Activated naive CD4-positive, alpha-beta T cell (primary cell): ENCODE results near the gene GPAT3.
"Not testable (repeated sequence)": the region's sequence is repeated elsewhere in the genome, so short reads cannot be mapped to it uniquely, and the experiment has no call there.

Experiments used
- DNase-seq, 4 experiments: peaks; one replicate each; lab custom pipeline; 2025; lab: John Stamatoyannopoulos, UW

GPAT3 gene

GRCh38 chr4:83552083-83552482 is 16.2 kb downstream of the GPAT3 start:
- DNase-seq: no peak

GRCh38 chr4:83552924-83553323 is 17.0 kb downstream of the GPAT3 start:
- no peak for DNase-seq

- no peak for DNase-seq
These were observed 20.2 kb downstream of the GPAT3 start for GRCh38 chr4:83556006-83556707.

GRCh38 chr4:83556816-83557215 is 20.9 kb downstream of the GPAT3 start:
- no peak for DNase-seq

- DNase-seq: no peak
These were observed 22.2 kb downstream of the GPAT3 start for GRCh38 chr4:83558059-83558653.

- no peak for DNase-seq
These were observed 22.8 kb downstream of the GPAT3 start for GRCh38 chr4:83558680-83559079.

- DNase-seq: no peak
These were observed 24.6 kb downstream of the GPAT3 start for GRCh38 chr4:83560523-83560922.

GRCh38 chr4:83561381-83561780 is 25.5 kb downstream of the GPAT3 start:
- DNase-seq: no peak

GRCh38 chr4:83563998-83564397 is 28.1 kb downstream of the GPAT3 start:
- no peak for DNase-seq

- DNase-seq: no peak
These were observed 32.2 kb downstream of the GPAT3 start for GRCh38 chr4:83568062-83568461.

- DNase-seq: no peak
These were observed 33.5 kb downstream of the GPAT3 start for GRCh38 chr4:83569429-83569828.

- no peak for DNase-seq
These were observed 34.1 kb downstream of the GPAT3 start for GRCh38 chr4:83569987-83570386.

GRCh38 chr4:83572848-83573247 is 36.9 kb downstream of the GPAT3 start:
- no peak for DNase-seq

GRCh38 chr4:83574247-83574646 is 38.3 kb downstream of the GPAT3 start:
- DNase-seq: no peak

GRCh38 chr4:83576237-83576636 is 40.3 kb downstream of the GPAT3 start:
- DNase-seq: not testable (repeated sequence)

GRCh38 chr4:83581411-83582288 is 45.7 kb downstream of the GPAT3 start:
- no peak for DNase-seq

- peak in 1 of 4 experiments; percentile 0 for DNase-seq
These were observed 46.4 kb downstream of the GPAT3 start for GRCh38 chr4:83582289-83582785.

- no peak for DNase-seq
These were observed 50.1 kb downstream of the GPAT3 start for GRCh38 chr4:83585982-83586508.

GRCh38 chr4:83589279-83589678 is 53.4 kb downstream of the GPAT3 start:
- no peak for DNase-seq

- DNase-seq: no peak
These were observed 55.1 kb downstream of the GPAT3 start for GRCh38 chr4:83591056-83591455.

GRCh38 chr4:83591730-83592129 is 55.8 kb downstream of the GPAT3 start:
- DNase-seq: no peak

- no peak for DNase-seq
These were observed 63.3 kb downstream of the GPAT3 start for GRCh38 chr4:83599183-83599582.
